ENCODE measurements around the gene RUNX2.
A peak's percentile ranks its signal among the peaks of the same experiment; 100 is the strongest.

Gene RUNX2

GRCh38 chr6:45488889-45489288 is 160.8 kb downstream of the RUNX2 start:
- no peak for DNase-seq

- DNase-seq: no peak
Measured at GRCh38 chr6:45491048-45491735, 163.1 kb downstream of the RUNX2 start.

GRCh38 chr6:45491874-45492273 is 163.7 kb downstream of the RUNX2 start:
- no peak for DNase-seq

DNA sequence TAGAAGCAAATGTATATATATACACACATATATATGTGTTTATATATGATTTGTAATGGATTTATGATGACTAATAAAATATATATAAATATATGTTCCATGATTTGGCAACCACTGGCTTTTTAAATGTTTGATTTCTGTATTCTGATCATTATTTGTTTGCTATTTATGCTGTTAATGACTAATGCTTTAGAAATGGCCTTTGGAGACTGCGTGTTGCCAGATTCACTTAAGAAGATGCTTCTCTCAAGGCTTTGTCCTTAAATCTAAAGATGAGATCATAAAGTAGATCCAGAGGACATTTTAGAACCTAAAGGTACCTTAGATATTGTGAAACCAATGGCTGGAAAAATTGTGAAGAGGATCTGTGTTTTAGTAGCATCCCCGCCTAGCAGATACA is 165.6 kb downstream of the RUNX2 start:
- no peak for DNase-seq

- peak; percentile 83 to 84 for DNase-seq
Measured at GRCh38 chr6:45494416-45495135, 166.4 kb downstream of the RUNX2 start.

- peak; percentile 96 to 97 for DNase-seq
Measured at GRCh38 chr6:45495429-45496084, 167.4 kb downstream of the RUNX2 start.

DNA sequence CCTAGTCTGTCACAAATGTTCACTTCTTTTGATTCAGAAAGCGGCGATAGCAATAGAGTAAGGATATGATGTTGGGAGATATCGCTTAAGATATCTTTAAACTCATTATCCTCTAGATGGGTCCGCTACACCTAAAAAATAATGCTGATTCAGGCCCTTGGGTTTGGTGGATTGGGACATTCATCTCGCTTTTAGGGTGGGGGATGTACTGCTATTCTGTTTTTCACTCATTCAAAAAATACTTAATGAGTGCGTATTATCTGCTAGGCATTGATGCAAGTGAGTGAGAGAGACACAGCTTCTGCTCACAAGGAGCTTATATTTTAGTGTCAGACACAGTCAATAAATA is 167.9 kb downstream of the RUNX2 start:
- no peak for DNase-seq

GRCh38 chr6:45498591-45498990 is 170.5 kb downstream of the RUNX2 start:
- no peak for DNase-seq

GRCh38 chr6:45500924-45501816 is 173.0 kb downstream of the RUNX2 start:
- DNase-seq: peak in 1 of 2 experiments; percentile 5

GRCh38 chr6:45502456-45502855 is 174.3 kb downstream of the RUNX2 start:
- no peak for DNase-seq

GRCh38 chr6:45504947-45505346 is 176.8 kb downstream of the RUNX2 start:
- DNase-seq: peak; percentile 53 to 60

- no peak for DNase-seq
Measured at GRCh38 chr6:45505470-45505869, 177.3 kb downstream of the RUNX2 start.

GRCh38 chr6:45507186-45507585 is 179.1 kb downstream of the RUNX2 start:
- no peak for DNase-seq

DNA sequence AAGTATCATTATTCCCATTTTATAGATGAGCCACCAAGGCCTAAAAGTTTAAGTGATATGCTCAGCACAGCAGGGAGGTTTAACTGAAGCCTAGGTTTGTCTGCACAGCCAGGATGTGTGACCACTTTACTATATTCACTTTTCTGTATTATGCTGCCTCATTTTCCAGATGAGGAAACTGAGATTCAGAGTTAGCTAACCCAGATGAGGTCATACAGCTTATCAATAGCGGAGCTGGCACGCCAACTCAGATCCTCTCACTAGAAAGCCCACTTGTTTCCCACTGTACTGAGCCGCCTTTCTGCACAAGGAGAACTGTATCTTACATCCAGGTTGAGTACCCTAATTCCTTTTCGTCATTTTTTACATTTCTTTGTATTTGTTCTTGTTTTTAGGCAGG is 181.3 kb downstream of the RUNX2 start:
- DNase-seq: no peak

DNA sequence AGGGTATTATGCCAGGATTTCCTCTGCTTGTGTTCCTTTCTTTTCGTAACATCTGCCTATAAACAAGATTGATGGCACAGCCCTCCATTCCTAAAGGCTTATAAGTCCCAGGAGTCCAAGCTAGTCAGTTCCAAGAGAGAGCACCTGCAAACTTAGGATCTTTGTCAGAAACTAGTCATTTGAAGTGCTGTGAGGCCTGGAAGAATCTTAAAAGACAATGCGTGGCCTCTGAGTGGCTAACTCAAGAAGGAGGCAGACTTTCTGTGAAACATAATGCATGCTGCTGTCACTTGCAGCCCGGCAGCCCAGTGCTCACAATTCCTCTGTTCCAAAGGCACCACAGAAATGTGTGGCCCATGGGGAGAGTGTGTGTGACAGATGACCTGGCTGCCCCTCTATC is 184.6 kb downstream of the RUNX2 start:
- no peak for DNase-seq

- DNase-seq: no peak
Measured at GRCh38 chr6:45513213-45513618, 185.1 kb downstream of the RUNX2 start.

DNA sequence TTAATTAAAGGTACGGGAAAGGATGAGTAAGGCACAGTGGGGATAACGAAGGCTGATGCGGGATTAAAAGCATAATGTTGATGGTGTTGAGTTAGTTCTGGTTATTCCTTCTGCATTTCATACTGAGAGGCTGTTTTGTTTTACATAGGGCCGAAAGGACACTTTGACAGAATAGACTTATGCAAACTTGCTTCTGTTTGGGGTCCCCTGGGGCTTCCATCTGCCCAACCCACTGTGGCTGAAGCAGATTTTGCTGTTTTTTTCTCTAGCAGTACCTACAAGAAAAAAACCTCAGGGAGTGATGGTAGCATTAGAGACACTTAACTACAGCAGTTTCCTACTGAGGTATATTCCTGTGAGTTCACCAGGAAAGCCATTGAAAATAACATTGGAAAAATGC is 185.7 kb downstream of the RUNX2 start:
- no peak for DNase-seq

GRCh38 chr6:45514454-45515230 is 186.5 kb downstream of the RUNX2 start:
- no peak for DNase-seq

GRCh38 chr6:45518013-45518720 is 190.0 kb downstream of the RUNX2 start:
- DNase-seq: no peak

GRCh38 chr6:45521226-45521625 is 193.1 kb downstream of the RUNX2 start:
- no peak for DNase-seq

- DNase-seq: no peak
Measured at GRCh38 chr6:45522486-45522885, 194.4 kb downstream of the RUNX2 start.

DNA sequence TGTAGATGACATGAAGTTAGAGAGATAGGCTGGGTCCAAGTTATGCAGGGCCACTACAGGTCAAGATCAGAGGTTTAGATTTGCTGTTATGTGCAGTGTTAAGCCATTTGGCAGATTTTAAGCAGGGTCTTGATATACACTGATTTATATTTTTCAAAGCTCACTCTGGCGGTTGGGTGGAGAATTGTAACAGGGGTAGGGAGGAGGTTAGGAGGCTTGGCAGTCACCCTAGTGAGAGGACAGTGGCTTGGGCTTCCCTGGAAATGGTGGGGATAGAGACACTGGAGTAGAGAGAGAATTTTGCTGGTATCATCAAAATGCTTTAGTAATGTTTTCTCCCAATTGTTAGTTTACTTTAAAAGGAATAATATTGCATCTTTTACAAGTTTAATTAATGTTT is 199.1 kb downstream of the RUNX2 start:
- DNase-seq: no peak

All from Kasumi-1 (cell line).